ENCODE measurements around the gene MPLKIP.
A peak's percentile ranks its signal among the peaks of the same experiment; 100 is the strongest.

MPLKIP gene

DNA sequence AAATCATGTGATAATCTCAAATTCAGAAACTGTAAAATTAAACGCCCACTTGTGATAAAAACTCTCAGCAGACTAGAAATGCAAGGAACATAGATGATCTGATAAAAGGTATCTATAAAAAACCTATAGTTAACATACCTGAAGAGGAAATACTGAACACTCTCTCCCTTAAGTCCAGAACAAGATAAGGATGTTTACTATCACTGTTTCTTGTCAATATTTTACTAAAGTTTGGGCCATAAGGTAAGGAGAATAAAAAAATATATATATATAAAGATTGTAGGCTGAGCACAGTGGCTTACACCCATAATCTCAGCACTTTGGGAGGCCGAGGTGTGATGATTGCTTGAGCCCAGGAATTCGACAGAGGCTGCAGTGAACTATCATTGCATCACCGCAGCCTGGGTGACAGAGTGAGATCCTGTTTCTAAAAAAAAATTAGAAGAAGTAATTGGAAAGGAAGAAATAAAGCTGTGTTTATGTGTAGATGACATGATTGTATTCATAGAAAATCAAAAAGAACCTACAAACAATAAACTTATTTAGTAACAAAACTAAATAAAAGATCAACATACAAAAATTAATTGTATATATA lies 28.4 kb downstream of the MPLKIP start:
- DNase-seq = no peak
- Mint-ChIP-seq H3K27ac (peak overlapping the region; percentile 15), H3K27me3 (ENCODE audit: low read depth, poor library complexity) (no peaks in the 10 kb centered on the region), H3K9me3 (no peaks in the 10 kb centered on the region), H3K4me1 (no peaks in the 10 kb centered on the region), H3K36me3 (ENCODE audit: low read depth) (peaks cover 6% of the 10 kb centered on the region), H3K4me3 (no peak overlapping the region)
- TF ChIP-seq, protein P1, sequence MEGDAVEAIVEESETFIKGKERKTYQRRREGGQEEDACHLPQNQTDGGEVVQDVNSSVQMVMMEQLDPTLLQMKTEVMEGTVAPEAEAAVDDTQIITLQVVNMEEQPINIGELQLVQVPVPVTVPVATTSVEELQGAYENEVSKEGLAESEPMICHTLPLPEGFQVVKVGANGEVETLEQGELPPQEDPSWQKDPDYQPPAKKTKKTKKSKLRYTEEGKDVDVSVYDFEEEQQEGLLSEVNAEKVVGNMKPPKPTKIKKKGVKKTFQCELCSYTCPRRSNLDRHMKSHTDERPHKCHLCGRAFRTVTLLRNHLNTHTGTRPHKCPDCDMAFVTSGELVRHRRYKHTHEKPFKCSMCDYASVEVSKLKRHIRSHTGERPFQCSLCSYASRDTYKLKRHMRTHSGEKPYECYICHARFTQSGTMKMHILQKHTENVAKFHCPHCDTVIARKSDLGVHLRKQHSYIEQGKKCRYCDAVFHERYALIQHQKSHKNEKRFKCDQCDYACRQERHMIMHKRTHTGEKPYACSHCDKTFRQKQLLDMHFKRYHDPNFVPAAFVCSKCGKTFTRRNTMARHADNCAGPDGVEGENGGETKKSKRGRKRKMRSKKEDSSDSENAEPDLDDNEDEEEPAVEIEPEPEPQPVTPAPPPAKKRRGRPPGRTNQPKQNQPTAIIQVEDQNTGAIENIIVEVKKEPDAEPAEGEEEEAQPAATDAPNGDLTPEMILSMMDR (IDR thresholded peaks at IDR 0.05) = no peak

GRCh38 chr7:40102897-40103296 lies 31.5 kb downstream of the MPLKIP start:
- TF ChIP-seq, protein P1 (IDR thresholded peaks at IDR 0.05) = no peak
- Mint-ChIP-seq H3K27ac (no peak overlapping the region), H3K4me1 (no peaks in the 10 kb centered on the region), H3K27me3 (ENCODE audit: low read depth, poor library complexity) (no peaks in the 10 kb centered on the region), H3K4me3 (no peak overlapping the region), H3K36me3 (ENCODE audit: low read depth) (no peaks in the 10 kb centered on the region), H3K9me3 (no peaks in the 10 kb centered on the region)
- DNase-seq = no peak

GRCh38 chr7:40101201-40101600 lies 33.2 kb downstream of the MPLKIP start:
- Mint-ChIP-seq H3K4me1 (no peaks in the 10 kb centered on the region), H3K4me3 (no peak overlapping the region), H3K9me3 (no peaks in the 10 kb centered on the region), H3K36me3 (ENCODE audit: low read depth) (no peaks in the 10 kb centered on the region), H3K27me3 (ENCODE audit: low read depth, poor library complexity) (no peaks in the 10 kb centered on the region), H3K27ac (no peak overlapping the region)
- DNase-seq = no peak
- TF ChIP-seq, protein P1 (IDR thresholded peaks at IDR 0.05) = no peak

- TF ChIP-seq, protein P1 (IDR thresholded peaks at IDR 0.05) = no peak
- DNase-seq = no peak
- Mint-ChIP-seq H3K9me3 (no peaks in the 10 kb centered on the region), H3K4me1 (no peaks in the 10 kb centered on the region), H3K36me3 (ENCODE audit: low read depth) (peaks cover 5% of the 10 kb centered on the region), H3K27me3 (ENCODE audit: low read depth, poor library complexity) (no peaks in the 10 kb centered on the region), H3K4me3 (no peak overlapping the region), H3K27ac (no peak overlapping the region)
These were observed 34.6 kb downstream of the MPLKIP start for GRCh38 chr7:40099837-40100236.

GRCh38 chr7:40098810-40099209 lies 35.6 kb downstream of the MPLKIP start:
- no peaks in the 10 kb centered on the region for H3K4me1 Mint-ChIP-seq
- H3K27ac Mint-ChIP-seq = no peak overlapping the region
- no peaks in the 10 kb centered on the region for H3K9me3 Mint-ChIP-seq
- DNase-seq = no peak
- peaks cover 15% of the 10 kb centered on the region for H3K36me3 Mint-ChIP-seq (ENCODE audit: low read depth)
- no peaks in the 10 kb centered on the region for H3K27me3 Mint-ChIP-seq (ENCODE audit: low read depth, poor library complexity)
- TF ChIP-seq, protein P1 (IDR thresholded peaks at IDR 0.05) = no peak
- H3K4me3 Mint-ChIP-seq = no peak overlapping the region

DNA sequence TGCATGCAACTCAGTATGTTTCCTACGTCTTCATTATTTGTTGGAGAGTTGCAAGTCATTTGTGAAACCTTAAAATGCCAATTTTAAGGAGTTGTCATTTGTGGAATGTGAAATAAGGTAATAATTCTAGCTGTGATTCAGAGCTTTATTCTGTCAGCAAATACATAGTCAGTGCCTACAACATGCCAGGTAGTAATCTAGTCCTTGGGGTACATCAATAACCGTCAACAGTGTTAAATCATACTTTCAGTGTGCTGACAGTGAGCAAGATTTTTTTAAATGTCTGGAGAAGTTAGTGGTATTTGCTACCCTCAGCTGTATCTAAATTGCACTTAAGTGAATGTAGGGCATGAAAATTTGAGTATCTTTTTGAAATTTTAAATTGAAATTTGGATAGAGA lies 36.7 kb downstream of the MPLKIP start:
- TF ChIP-seq, protein P1 (IDR thresholded peaks at IDR 0.05) = no peak
- H3K36me3 Mint-ChIP-seq (ENCODE audit: low read depth) = peaks cover 21% of the 10 kb centered on the region
- no peaks in the 10 kb centered on the region for H3K9me3 Mint-ChIP-seq
- DNase-seq = no peak
- H3K4me3 Mint-ChIP-seq = no peak overlapping the region
- peak overlapping the region; percentile 45 for H3K27ac Mint-ChIP-seq
- H3K27me3 Mint-ChIP-seq (ENCODE audit: low read depth, poor library complexity) = no peaks in the 10 kb centered on the region
- no peaks in the 10 kb centered on the region for H3K4me1 Mint-ChIP-seq

Measured in nephron progenitor cell (in vitro differentiated cells).